B cell (primary cell): ENCODE data around the gene COPB1. TPM values are rescaled to one million over a fixed set of nuclear protein-coding genes. Genes with fewer than 3 reads are reported as not detected.

Experiments used
- ATAC-seq: fragments of 200-7000 bp; cut with Tn5 transposase; one replicate; pipeline ENCODE4 v1.10.0; 2021; ENCODE audit warnings: low read depth, mild to moderate bottlenecking, moderate number of reproducible peaks, moderate library complexity
- CTCF ChIA-PET: fragments of 350-600 bp; sonication (Branson Sonifier 250); formaldehyde crosslinking; loops from one replicate; lab custom pipeline; 2021; ENCODE audit warnings: antibody characterized with exemption, inconsistent platforms; lab: Charles Lee
- POLR2A ChIA-PET: fragments of 350-600 bp; sonication (Branson Sonifier 250); formaldehyde crosslinking; loops from one replicate; lab custom pipeline; 2021; ENCODE audit warnings: antibody characterized with exemption; lab: Charles Lee
- DNase-seq: peaks from one replicate; pipeline ENCODE4 v3.0.0; 2013
- H2AFZ ChIP-seq: 2 replicates; pipeline ENCODE4 v1.6.1; 2012; ENCODE audit warnings: mild to moderate bottlenecking, low read depth, low read length; ENCODE audit not compliant: insufficient read depth, poor library complexity, severe bottlenecking
- H3K27ac ChIP-seq, 2 donors: 1 replicate in 1 of 2; 2 replicates in 1 of 2; pipeline ENCODE4 v1.5.1; 2012 to 2013; ENCODE audit warnings: low read length in 2 of 2, mild to moderate bottlenecking in 2 of 2, moderate library complexity in 1 of 2
- H3K27me3 ChIP-seq, 4 experiments: fragments of 200-600 bp in 1 of 4; sonication (generic) in 1 of 4; replicated peaks in 1 of 4; 1 replicate in 2 of 4; 2 replicates in 2 of 4; pipeline versions ENCODE4 v1.6.1 to v1.7.0; 2013 to 2016; ENCODE audit warnings: low read length in 3 of 4, mild to moderate bottlenecking in 2 of 4, mixed read lengths in 1 of 4, moderate library complexity in 1 of 4; ENCODE audit not compliant: insufficient read depth in 4 of 4, control insufficient read depth in 3 of 4; ENCODE audit errors: control extremely low read depth in 1 of 4
- H3K36me3 ChIP-seq, 2 experiments: replicated peaks in 1 of 2; 1 replicate in 1 of 2; 2 replicates in 1 of 2; pipeline versions ENCODE4 v1.6.1 to v1.7.1; 2013; ENCODE audit warnings: low read length in 1 of 2; ENCODE audit not compliant: insufficient read depth in 2 of 2, control insufficient read depth in 1 of 2; ENCODE audit errors: control extremely low read depth in 1 of 2, extremely low read depth in 1 of 2
- H3K4me1 ChIP-seq, 2 donors: fragments of 200-600 bp in 1 of 2; sonication (generic) in 1 of 2; 1 replicate in 1 of 2; 2 replicates in 1 of 2; pipeline versions ENCODE4 v1.5.1 to v1.6.1; 2013 to 2017; ENCODE audit warnings: low read length in 2 of 2; ENCODE audit not compliant: control insufficient read depth in 2 of 2, insufficient read depth in 2 of 2
- H3K4me2 ChIP-seq: replicated peaks from 2 replicates; pipeline ENCODE3; 2012; ENCODE audit warnings: mild to moderate bottlenecking, low read depth, low read length; ENCODE audit not compliant: poor library complexity, severe bottlenecking
- H3K4me3 ChIP-seq, 5 experiments: fragments of 200-600 bp in 1 of 5; sonication (generic) in 1 of 5; 1 replicate in 3 of 5; 2 replicates in 2 of 5; pipeline versions ENCODE4 v1.5.1 to v1.7.0; 2011 to 2016; ENCODE audit warnings: low read length in 4 of 5, mild to moderate bottlenecking in 4 of 5, low read depth in 2 of 5, control low read depth in 1 of 5, moderate library complexity in 1 of 5; ENCODE audit not compliant: insufficient read depth in 1 of 5; ENCODE audit errors: control extremely low read depth in 1 of 5, extremely low read depth in 1 of 5
- H3K79me2 ChIP-seq: fragments of 200-600 bp; sonication (generic); one replicate; pipeline ENCODE4 v1.6.0; 2016; ENCODE audit warnings: low read length; ENCODE audit not compliant: control insufficient read depth, insufficient read depth
- H3K9ac ChIP-seq: fragments of 200-600 bp; sonication (generic); 2 replicates; pipeline ENCODE4 v1.6.1; 2017; ENCODE audit warnings: mild to moderate bottlenecking, low read length, moderate library complexity
- H3K9me3 ChIP-seq, 3 donors: one replicate each; pipeline versions ENCODE4 v1.6.1 to v1.7.1; 2013; ENCODE audit warnings: low read length in 2 of 3; ENCODE audit not compliant: control insufficient read depth in 2 of 3, insufficient read depth in 1 of 3; ENCODE audit errors: control extremely low read depth in 1 of 3
- H4K20me1 ChIP-seq: 2 replicates; pipeline ENCODE4 v1.6.0; 2012; ENCODE audit warnings: mild to moderate bottlenecking, low read length; ENCODE audit not compliant: insufficient read depth, control insufficient read depth, poor library complexity, severe bottlenecking
- H3K27ac Mint-ChIP-seq: one replicate; pipeline ENCODE4 v1.8.0; 2021; ENCODE audit warnings: mixed read lengths
- H3K27me3 Mint-ChIP-seq: one replicate; pipeline ENCODE4 v1.8.0; 2021; ENCODE audit warnings: mixed read lengths
- H3K4me1 Mint-ChIP-seq: one replicate; pipeline ENCODE4 v1.8.0; 2021; ENCODE audit warnings: mixed read lengths
- H3K4me3 Mint-ChIP-seq: one replicate; pipeline ENCODE4 v1.8.0; 2021; ENCODE audit warnings: mixed read lengths
- H3K9me3 Mint-ChIP-seq: one replicate; pipeline ENCODE4 v1.8.0; 2022; ENCODE audit warnings: mixed read lengths; ENCODE audit not compliant: insufficient read depth
- EZH2 ChIP-seq: IDR thresholded peaks from 2 replicates; pipeline ENCODE4 v1.6.1; 2012; ENCODE audit warnings: borderline replicate concordance, low read depth, mild to moderate bottlenecking, moderate library complexity, low read length; ENCODE audit not compliant: insufficient read depth, poor library complexity, severe bottlenecking
- WGBS: methylation state at CpG from one replicate; pipeline ENCODE4 v1.1.5; 2013; ENCODE audit warnings: missing lambda C conversion rate; ENCODE audit not compliant: insufficient coverage; 5-methylcytosine and 5-hydroxymethylcytosine counted together
- intact Hi-C: fragments of 100-400 bp; cut with micrococcal nuclease; formaldehyde crosslinking; loops from one replicate; pipeline ENCODE4 v1.10.0; 2022
- polyA plus RNA-seq: library from polyadenylated mRNA; depleted of rRNA; stranded (reverse); fragments of >200 nt; gene quantifications from 2 replicates; pipeline ENCODE4 v1.2.3, GENCODE V29; 2012
- total RNA-seq, 2 donors: library from RNA; stranded (reverse); fragments of 120-200 nt in 1 of 2; gene quantifications; 1 replicate in 1 of 2; 2 replicates in 1 of 2; pipeline versions ENCODE4 v1.2.3 to v1.2.4, GENCODE V29; 2013 to 2022
- TF ChIP-seq, protein P1 (sequence below): fragments of 200-600 bp; IDR thresholded peaks from one replicate; pipeline ENCODE4 v1.8.0; 2022; ENCODE audit warnings: antibody characterized with exemption, mild to moderate bottlenecking

COPB1 gene
- total and polyA plus RNA-seq, 2 donors (not counting 1 experiment from before 2014, with no cell fraction given): 32.0 to 80.2 TPM

GRCh38 chr11:14502039-14502438, 2.4 kb upstream of the COPB1 start:
- Histone ChIP-seq H3K79me2 (peaks cover 27% of the 10 kb centered on the region), H3K36me3 (peaks cover 6 to 40% of the 10 kb centered on the region in 2 experiments), H3K27me3 (no peaks in the 10 kb centered on the region), H3K27ac (no peak overlapping the region), H4K20me1 (peaks cover under 1% of the 10 kb centered on the region), H3K4me3 (no peak overlapping the region), H3K9ac (no peak overlapping the region), H3K4me1 (peaks cover 6 to 10% of the 10 kb centered on the region in 2 donors), H2AFZ (no peak overlapping the region), H3K4me2 (no peak overlapping the region), H3K9me3 (no peaks in the 10 kb centered on the region)
- CTCF ChIA-PET: interaction anchor here (1.3 to 7.3 kb wide), 2 partner anchors 48 to 404 kb away, joined by 4 to 58 read pairs; no protein-coding TSS in a partner anchor
- Mint-ChIP-seq H3K27me3 (no peaks in the 10 kb centered on the region), H3K27ac (peak overlapping the region; percentile 41), H3K9me3 (no peaks in the 10 kb centered on the region), H3K4me3 (no peak overlapping the region), H3K4me1 (peaks cover 26% of the 10 kb centered on the region)
- WGBS: 100% methylated on average over 1 of the region's 4 CpGs
- intact Hi-C loops: loop anchor here (5.0 kb wide), 1 partner anchor 190 kb away; no protein-coding TSS in a partner anchor
- ATAC-seq: no peak
- DNase-seq: no peak
- POLR2A ChIA-PET: no interaction called here
- TF ChIP-seq, protein P1, sequence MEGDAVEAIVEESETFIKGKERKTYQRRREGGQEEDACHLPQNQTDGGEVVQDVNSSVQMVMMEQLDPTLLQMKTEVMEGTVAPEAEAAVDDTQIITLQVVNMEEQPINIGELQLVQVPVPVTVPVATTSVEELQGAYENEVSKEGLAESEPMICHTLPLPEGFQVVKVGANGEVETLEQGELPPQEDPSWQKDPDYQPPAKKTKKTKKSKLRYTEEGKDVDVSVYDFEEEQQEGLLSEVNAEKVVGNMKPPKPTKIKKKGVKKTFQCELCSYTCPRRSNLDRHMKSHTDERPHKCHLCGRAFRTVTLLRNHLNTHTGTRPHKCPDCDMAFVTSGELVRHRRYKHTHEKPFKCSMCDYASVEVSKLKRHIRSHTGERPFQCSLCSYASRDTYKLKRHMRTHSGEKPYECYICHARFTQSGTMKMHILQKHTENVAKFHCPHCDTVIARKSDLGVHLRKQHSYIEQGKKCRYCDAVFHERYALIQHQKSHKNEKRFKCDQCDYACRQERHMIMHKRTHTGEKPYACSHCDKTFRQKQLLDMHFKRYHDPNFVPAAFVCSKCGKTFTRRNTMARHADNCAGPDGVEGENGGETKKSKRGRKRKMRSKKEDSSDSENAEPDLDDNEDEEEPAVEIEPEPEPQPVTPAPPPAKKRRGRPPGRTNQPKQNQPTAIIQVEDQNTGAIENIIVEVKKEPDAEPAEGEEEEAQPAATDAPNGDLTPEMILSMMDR: no peak
- TF ChIP-seq EZH2: no peak

- H3K36me3 ChIP-seq: peaks cover 3 to 33% of the 10 kb centered on the region in 2 experiments
- H4K20me1 ChIP-seq: peaks cover 15% of the 10 kb centered on the region
- H3K27ac ChIP-seq: peak overlapping the region; percentile 76 to 85
- no peaks in the 10 kb centered on the region for H3K9me3 Mint-ChIP-seq
- peak overlapping the region; percentile 82 for H3K9ac ChIP-seq
- peak overlapping the region; percentile 96 for H3K4me2 ChIP-seq
- peak; percentile 37 for ATAC-seq
- peaks cover 6 to 10% of the 10 kb centered on the region in 2 donors for H3K4me1 ChIP-seq
- no peaks in the 10 kb centered on the region for H3K9me3 ChIP-seq
- peaks cover 34% of the 10 kb centered on the region for H3K4me1 Mint-ChIP-seq
- peak overlapping the region; percentile 75 to 91 (median 86) for H3K4me3 ChIP-seq
- peaks cover 40% of the 10 kb centered on the region for H3K79me2 ChIP-seq
- intact Hi-C loops: loop anchor here (1.0 to 5.0 kb wide), 2 partner anchors 188 to 405 kb away; no protein-coding TSS in a partner anchor
- DNase-seq: peak; percentile 73
- H3K4me3 Mint-ChIP-seq: peak overlapping the region; percentile 97
- peak overlapping the region; percentile 94 for H3K27ac Mint-ChIP-seq
- no peaks in the 10 kb centered on the region for H3K27me3 Mint-ChIP-seq
- H2AFZ ChIP-seq: peak overlapping the region; percentile 80
- WGBS: 0% methylated on average over 4 of the region's 6 CpGs
- TF ChIP-seq, protein P1: no peak
- TF ChIP-seq EZH2: no peak
- no peaks in the 10 kb centered on the region for H3K27me3 ChIP-seq
- ChIA-PET POLR2A (interaction anchor here (0.8 to 1.8 kb wide), 6 partner anchors 12 to 408 kb away, joined by 3 to 9 read pairs (median 4); partner anchors contain the start of genes CYP2R1 and PSMA1), CTCF (interaction anchor here (0.5 to 7.3 kb wide), 9 partner anchors 20 to 577 kb away, joined by 3 to 58 read pairs (median 5); partner anchors contain the start of genes CYP2R1 and PSMA1)
Measured at GRCh38 chr11:14500181-14500651, 605 bp upstream of the COPB1 start.
